ES-I3 (cell line): ENCODE data around the gene TBC1D14.
A peak's percentile ranks its signal among the peaks of the same experiment; 100 is the strongest.

ENCODE experiments used
- H3K36me3 ChIP-seq: 2 replicates; pipeline ENCODE4 v1.6.1; 2013; ENCODE audit warnings: mild to moderate bottlenecking, low read length, control low read depth, moderate library complexity; ENCODE audit not compliant: insufficient read depth
- H3K4me1 ChIP-seq: 2 replicates; pipeline ENCODE4 v1.6.1; 2013; ENCODE audit warnings: mild to moderate bottlenecking, control low read depth, low read length; ENCODE audit not compliant: insufficient read depth
- H3K9ac ChIP-seq: 2 replicates; pipeline ENCODE4 v1.6.1; 2013; ENCODE audit warnings: low read depth, mild to moderate bottlenecking, low read length, moderate library complexity
- H3K9me3 ChIP-seq: 2 replicates; pipeline ENCODE4 v1.6.1; 2013; ENCODE audit warnings: mild to moderate bottlenecking, low read length, moderate library complexity; ENCODE audit not compliant: control insufficient read depth, insufficient read depth

TBC1D14 gene

GRCh38 chr4:7044137-7044930 lies 134.7 kb downstream of the TBC1D14 start:
- Histone ChIP-seq H3K9ac (peak overlapping the region; percentile 93), H3K9me3 (no peaks in the 10 kb centered on the region), H3K4me1 (peaks cover 8% of the 10 kb centered on the region; the same call in 1 of the 2 replicates), H3K36me3 (no peaks in the 10 kb centered on the region)

GRCh38 chr4:7045553-7045952 lies 135.9 kb downstream of the TBC1D14 start:
- no peak overlapping the region for H3K9ac ChIP-seq
- H3K9me3 ChIP-seq: no peaks in the 10 kb centered on the region
- H3K36me3 ChIP-seq: no peaks in the 10 kb centered on the region
- H3K4me1 ChIP-seq: peaks cover 8% of the 10 kb centered on the region; the same call in 1 of the 2 replicates

DNA sequence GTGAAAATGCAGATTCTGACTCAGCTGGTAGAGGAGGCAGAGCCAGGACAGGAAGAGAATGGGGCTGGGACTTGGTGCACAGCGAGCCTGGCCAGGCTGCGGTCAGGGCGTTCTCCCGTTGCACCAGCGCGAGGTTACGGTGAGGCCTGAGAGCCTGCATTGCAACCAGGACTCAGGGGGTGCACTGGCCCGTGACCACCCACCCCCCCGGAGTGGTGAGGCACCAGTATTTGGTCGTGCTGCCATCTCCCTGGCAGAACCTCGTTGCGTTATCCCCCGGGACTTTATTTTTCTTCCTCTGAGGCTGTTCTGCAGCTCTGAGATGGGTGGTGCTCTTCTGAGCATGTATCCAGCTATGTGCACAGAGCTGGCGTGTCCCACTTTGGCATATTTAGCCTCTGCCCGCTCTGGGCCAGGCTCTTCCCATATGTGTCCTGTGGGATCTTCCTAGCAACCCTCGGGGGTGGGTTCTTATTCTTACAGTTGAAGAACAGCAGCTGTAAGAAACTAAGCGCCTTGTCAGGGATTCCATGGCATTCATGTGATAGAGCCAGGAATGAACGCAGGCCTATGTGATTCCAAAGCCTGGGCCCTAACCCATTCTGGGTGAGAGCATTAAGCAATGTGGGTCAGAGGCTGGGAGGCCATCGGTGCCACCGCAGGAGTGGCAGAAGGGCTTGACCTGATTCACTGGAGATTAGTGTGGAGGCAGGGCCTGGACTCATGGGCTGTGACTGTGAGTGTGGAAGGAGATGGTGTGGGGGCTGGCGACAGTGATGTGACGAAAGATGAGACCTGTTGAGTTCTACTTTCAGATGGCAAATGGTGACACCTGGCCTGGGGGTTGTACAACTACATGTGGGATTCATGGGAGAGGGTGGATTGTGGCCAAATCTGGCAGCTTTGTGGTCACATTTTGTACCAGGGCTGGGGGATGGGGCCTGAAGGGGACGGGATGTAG lies 136.6 kb downstream of the TBC1D14 start:
- peaks cover 8% of the 10 kb centered on the region; the same call in 1 of the 2 replicates for H3K4me1 ChIP-seq
- no peaks in the 10 kb centered on the region for H3K9me3 ChIP-seq
- H3K36me3 ChIP-seq: no peaks in the 10 kb centered on the region
- no peak overlapping the region for H3K9ac ChIP-seq

DNA sequence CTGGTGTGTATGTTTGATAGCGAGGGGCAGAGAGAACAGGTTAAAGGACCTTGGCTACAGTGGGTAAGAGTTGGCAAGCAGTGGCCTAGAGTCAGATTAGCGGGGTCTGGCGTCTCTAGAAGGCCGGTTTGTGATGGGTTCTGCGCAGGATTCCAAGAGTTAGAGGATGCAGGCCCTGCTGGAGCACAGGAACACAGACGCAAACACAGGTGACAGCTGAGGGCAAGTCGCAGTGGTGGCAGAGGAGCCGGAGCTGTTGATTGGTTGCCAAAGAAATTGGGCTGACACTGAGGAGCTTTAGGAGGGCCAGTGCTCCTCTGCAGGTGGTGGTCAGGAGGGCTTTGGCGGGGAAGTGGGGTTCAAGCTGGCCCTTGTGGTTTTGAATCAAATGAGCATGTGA lies 137.3 kb downstream of the TBC1D14 start:
- peaks cover 8% of the 10 kb centered on the region; the same call in 1 of the 2 replicates for H3K4me1 ChIP-seq
- H3K36me3 ChIP-seq: no peaks in the 10 kb centered on the region
- H3K9ac ChIP-seq: no peak overlapping the region
- H3K9me3 ChIP-seq: no peaks in the 10 kb centered on the region

- no peak overlapping the region for H3K9ac ChIP-seq
- H3K4me1 ChIP-seq: peaks cover 8% of the 10 kb centered on the region; the same call in 1 of the 2 replicates
- no peaks in the 10 kb centered on the region for H3K36me3 ChIP-seq
- no peaks in the 10 kb centered on the region for H3K9me3 ChIP-seq
Measured at GRCh38 chr4:7048642-7049041, 139.0 kb downstream of the TBC1D14 start.

DNA sequence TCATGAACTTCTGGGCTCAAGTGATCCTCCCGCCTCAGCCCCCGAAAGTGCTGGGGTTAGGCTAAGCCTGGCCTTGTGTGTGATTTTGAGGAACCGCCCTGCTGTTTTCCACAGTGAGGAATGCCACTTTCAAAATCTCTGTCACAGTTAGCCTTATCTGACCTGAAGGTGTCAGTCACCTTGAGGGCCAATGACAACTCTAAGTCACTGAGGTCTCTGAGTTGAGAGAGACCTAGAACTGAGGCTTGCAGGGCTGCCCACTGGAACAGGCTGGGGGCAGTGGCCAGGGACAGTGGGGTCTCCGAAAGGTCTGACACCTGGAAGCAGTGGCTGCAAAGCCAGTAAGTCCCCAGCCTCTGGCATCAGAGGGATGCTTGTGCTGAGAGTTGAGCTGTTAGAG lies 139.7 kb downstream of the TBC1D14 start:
- Histone ChIP-seq H3K4me1 (peaks cover 7% of the 10 kb centered on the region; the same call in 1 of the 2 replicates), H3K9me3 (no peaks in the 10 kb centered on the region), H3K36me3 (no peaks in the 10 kb centered on the region), H3K9ac (no peak overlapping the region)

DNA sequence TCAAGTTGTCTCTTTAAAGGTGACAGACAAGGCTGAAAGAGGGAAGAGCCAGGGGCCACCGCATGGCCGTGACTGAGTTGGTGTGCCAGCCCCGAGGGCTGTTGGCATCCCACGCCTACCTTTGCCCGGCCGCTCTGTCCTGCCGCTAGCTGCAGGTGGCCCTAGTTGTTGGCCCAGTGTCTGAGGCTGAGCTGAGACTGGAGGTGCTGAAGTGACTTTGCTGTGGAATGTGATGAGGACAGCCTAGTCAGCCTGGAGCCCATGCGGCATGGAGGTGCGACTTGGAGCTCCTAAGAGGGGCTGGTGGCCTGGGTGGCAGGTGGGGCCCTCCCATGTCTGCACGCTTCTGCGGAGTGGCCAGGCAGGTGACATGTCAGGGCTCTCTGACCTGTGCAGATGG lies 140.1 kb downstream of the TBC1D14 start:
- Histone ChIP-seq H3K9ac (no peak overlapping the region), H3K4me1 (0 out of 2 replicates have a peak, but pooled peaks cover 2% of the 10 kb centered on the region), H3K36me3 (no peaks in the 10 kb centered on the region), H3K9me3 (no peaks in the 10 kb centered on the region)

- no peaks in the 10 kb centered on the region for H3K36me3 ChIP-seq
Measured at GRCh38 chr4:7050481-7051143, 141.0 kb downstream of the TBC1D14 start.

DNA sequence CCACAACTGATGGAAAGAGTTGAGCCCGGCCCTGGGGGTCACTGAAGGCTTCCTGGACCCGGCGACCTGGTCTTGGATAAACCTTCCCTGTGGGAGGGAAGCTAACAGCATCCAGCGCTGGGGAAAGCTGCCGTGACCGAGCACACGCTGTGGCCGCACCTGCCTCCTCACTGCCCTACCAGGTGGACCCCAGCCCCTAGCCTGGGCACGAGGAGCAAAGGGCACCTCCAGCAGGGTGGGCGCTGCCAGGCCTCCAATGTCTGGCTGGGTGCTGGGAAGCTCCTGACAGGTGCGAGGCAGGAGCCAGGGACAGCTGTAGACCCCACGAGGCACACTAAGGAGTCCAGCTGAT lies 141.5 kb downstream of the TBC1D14 start:
- no peak overlapping the region for H3K9ac ChIP-seq
- no peaks in the 10 kb centered on the region for H3K4me1 ChIP-seq

More at GRCh38 chr4:7050481-7051143, 141.0 kb downstream of the TBC1D14 start:
- Histone ChIP-seq H3K9ac (no peak overlapping the region), H3K9me3 (no peaks in the 10 kb centered on the region), H3K4me1 (no peaks in the 10 kb centered on the region)

DNA sequence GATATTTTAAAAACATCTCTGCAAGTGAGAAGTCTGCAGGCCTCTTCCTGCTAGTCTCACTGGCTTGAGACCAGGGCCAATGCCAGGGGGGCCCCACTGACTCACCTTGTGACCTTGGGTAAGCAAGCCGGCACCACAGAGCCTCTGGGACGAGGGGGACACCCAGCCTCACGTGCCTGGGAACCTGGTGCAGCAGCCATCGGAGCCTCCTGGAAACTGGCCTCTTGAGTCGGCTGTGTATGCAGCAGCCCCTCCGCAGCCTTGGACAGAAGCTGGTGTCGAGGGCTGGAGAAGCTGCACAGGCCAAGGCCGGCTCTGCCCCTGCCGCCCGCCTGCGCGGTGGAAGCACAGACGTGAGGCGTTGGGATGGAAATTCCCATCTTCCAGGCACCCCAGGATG lies 142.3 kb downstream of the TBC1D14 start:
- H3K36me3 ChIP-seq: no peaks in the 10 kb centered on the region; the same call in 1 of the 2 replicates
- no peaks in the 10 kb centered on the region for H3K4me1 ChIP-seq
- H3K9me3 ChIP-seq: no peaks in the 10 kb centered on the region
- no peak overlapping the region for H3K9ac ChIP-seq

More for the DNA sequence above, 141.5 kb downstream of the TBC1D14 start:
- no peaks in the 10 kb centered on the region for H3K9me3 ChIP-seq
- no peaks in the 10 kb centered on the region for H3K36me3 ChIP-seq

GRCh38 chr4:7052313-7052712 lies 142.7 kb downstream of the TBC1D14 start:
- H3K36me3 ChIP-seq: no peaks in the 10 kb centered on the region; the same call in 1 of the 2 replicates
- H3K4me1 ChIP-seq: no peaks in the 10 kb centered on the region
- H3K9ac ChIP-seq: no peak overlapping the region
- no peaks in the 10 kb centered on the region for H3K9me3 ChIP-seq

- H3K4me1 ChIP-seq: no peaks in the 10 kb centered on the region
- H3K9ac ChIP-seq: no peak overlapping the region
- H3K9me3 ChIP-seq: no peaks in the 10 kb centered on the region
- no peaks in the 10 kb centered on the region; the same call in 1 of the 2 replicates for H3K36me3 ChIP-seq
Measured at GRCh38 chr4:7052923-7053715, 143.5 kb downstream of the TBC1D14 start.

- no peaks in the 10 kb centered on the region; the same call in 1 of the 2 replicates for H3K36me3 ChIP-seq
- no peaks in the 10 kb centered on the region for H3K9me3 ChIP-seq
- H3K4me1 ChIP-seq: no peaks in the 10 kb centered on the region
- H3K9ac ChIP-seq: no peak overlapping the region
Measured at GRCh38 chr4:7054106-7054880, 144.7 kb downstream of the TBC1D14 start.
